DMS79 (cell line): ENCODE data around the gene GIT1.
A peak's percentile ranks its signal among the peaks of the same experiment; 100 is the strongest.

Source experiments
- DNase-seq: peaks from one replicate; lab custom pipeline; 2025; lab: John Stamatoyannopoulos, UW

Gene GIT1, protein sequence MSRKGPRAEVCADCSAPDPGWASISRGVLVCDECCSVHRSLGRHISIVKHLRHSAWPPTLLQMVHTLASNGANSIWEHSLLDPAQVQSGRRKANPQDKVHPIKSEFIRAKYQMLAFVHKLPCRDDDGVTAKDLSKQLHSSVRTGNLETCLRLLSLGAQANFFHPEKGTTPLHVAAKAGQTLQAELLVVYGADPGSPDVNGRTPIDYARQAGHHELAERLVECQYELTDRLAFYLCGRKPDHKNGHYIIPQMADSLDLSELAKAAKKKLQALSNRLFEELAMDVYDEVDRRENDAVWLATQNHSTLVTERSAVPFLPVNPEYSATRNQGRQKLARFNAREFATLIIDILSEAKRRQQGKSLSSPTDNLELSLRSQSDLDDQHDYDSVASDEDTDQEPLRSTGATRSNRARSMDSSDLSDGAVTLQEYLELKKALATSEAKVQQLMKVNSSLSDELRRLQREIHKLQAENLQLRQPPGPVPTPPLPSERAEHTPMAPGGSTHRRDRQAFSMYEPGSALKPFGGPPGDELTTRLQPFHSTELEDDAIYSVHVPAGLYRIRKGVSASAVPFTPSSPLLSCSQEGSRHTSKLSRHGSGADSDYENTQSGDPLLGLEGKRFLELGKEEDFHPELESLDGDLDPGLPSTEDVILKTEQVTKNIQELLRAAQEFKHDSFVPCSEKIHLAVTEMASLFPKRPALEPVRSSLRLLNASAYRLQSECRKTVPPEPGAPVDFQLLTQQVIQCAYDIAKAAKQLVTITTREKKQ

GRCh38 chr17:29589524-29590410, at the start of gene GIT1:
Gene GIT1, minus strand, starts transcription at chr17:29589648. Its CDS starts 270 bp downstream, at chr17:29589378.
- DNase-seq: peak; percentile 62

DNA sequence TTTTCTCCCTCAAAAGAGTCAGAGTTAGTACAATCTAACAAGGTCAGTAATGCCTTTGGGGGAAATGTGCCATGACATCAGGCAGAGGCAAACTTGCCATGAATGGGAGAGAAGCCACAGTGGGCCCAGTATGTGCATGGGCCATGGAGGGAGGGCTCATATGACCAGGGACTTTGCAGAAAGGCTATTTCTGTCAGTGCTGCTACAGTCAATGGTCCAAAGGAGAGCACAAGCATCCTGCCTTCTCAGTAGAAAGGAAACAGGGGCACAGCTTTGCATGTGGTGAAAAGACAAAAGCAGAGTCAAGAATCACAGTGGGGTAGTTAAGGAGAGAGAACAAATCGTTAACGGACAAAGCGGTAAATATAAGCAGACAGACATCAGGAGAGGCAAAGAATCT, 44.4 kb upstream of the GIT1 start:
- DNase-seq: no peak

- no peak for DNase-seq
Measured at GRCh38 chr17:29630630-29631193, 41.3 kb upstream of the GIT1 start.

DNA sequence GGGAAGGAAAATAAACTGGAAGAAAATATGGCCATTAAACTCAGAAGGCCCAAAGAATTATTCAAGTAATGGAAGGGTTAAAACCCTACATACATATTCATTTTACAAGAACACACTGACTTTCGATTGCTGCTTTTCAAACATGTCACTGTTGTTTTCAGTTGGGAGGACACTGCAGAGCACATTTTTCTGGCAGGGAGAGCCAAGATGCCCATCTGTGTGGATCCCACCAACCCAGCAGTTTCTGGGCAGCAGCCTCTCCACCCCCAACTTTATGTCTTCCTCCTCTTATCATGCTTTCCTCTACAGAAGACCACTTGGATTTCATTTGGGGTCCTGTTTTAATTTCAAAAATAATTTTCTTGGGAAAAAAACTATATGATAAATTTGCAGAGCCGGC, 40.4 kb upstream of the GIT1 start:
- no peak for DNase-seq

- peak; percentile 67 for DNase-seq
Measured at GRCh38 chr17:29628644-29629043, 39.2 kb upstream of the GIT1 start.

DNA sequence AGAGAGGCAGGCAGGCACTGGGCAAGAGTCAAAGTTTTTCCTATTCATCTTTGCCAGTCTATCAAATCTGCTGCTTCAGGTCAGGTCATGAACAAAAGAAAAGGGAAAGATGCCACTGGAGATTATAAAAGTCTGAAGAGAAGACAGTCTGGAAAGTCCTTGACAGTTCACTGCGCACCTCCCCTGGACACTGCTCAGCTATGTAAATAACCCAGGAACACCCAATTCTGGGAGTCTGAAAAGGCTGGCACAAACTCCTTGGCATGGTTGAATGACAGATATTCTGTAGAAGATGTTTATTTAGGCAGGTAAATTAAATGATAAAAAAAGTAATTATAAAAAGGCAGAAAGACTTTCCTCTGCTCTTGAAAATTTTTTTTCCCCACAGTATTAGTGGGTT, 38.5 kb upstream of the GIT1 start:
- no peak for DNase-seq

DNA sequence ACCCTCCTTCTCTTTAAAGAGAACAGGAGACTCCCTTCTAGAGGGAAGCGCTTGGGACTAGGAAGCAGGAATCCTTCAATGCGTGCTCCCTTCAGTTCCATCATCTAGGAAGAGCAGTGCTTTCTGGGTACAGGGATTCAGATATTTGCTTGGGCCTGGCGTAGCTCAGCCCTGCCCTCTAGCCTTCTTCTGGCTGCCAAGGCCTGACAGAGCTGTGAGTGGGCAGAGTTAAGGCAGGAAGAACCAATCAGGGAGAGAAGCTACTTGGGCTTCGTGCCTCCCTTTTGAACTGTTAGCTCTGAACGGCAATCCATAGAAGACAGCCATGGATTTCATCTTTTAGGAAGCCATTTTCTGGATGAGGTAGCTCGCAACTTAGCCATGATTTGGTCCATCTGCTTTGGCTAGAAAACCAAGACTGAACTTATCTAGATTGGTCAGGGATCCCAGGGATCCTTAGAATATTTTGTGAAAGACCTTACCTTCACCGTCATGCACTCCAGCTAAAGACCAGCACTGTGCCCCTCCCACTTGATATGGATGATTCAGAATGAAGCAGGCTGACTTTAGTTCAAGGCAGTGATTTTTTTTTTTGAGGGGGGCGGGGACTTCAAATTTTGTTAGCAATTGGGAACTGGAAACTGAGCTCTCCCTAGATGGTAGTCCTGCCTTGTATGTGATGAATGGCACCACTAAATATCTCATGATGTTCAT, 35.7 kb upstream of the GIT1 start:
- no peak for DNase-seq

- no peak for DNase-seq
Measured at GRCh38 chr17:29624586-29624985, 35.1 kb upstream of the GIT1 start.

- no peak for DNase-seq
Measured at GRCh38 chr17:29623283-29623647, 33.8 kb upstream of the GIT1 start.

- no peak for DNase-seq
Measured at GRCh38 chr17:29622337-29623282, 33.2 kb upstream of the GIT1 start, which contains the start of gene CORO6. Gene CORO6, minus strand, starts transcription at chr17:29622912. Its CDS starts 1,491 bp downstream, at chr17:29621421.

DNA sequence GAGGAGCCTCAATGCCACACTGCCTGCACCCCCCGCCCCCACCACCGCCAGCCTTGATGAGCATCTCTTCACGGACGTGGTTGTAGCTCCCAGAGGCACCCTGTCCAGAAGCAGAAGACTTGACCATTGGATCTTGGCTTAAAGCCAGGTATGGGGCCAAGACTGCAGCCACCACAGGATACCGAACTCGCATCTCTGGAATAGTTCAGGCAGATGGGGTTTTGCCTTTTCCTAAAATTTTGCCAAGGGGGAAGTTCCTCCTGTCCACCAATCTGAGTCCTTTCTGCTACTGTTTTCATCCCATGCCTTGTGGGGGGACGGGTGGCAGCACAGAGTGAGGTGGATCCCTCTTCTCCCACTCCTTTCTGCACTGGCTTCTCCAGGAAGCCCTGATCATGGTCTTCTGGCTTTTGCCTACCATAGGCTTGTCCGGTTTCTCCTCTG, 32.3 kb upstream of the GIT1 start:
- DNase-seq: no peak

DNA sequence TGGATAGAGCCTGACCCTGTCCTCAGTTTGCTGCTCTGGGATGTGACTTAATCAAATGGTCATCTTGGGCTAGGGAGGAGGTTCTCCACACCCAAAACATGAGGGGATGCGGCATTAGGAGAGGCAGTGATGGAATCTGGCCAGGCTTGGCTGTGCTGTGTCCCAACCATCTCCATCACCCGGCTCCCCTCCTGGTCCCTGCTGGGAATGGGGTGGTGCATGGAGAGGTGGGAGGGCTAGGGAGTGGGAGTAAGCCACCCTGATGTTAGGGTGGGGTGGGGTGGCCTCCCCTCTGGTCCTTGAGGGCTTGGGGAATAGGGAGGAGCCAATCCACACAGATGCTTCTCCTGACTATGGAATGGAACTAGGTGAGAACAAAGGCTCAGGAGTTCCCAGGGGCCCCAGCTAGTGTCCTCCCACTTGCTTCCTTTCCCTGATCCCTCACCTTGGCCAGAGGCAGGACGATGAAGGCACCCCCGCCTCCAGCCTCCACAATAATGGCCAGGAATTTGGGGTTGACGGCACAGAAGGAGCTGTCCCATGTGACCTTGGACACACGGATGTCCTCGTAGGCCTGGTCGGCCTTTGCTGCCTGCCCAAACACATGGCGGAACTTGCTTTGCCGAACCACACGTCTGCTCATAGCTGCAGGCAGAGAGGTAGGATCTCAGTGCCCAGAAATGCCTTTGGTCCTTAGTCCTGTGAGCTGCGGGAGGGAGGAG, 31.5 kb upstream of the GIT1 start:
- DNase-seq: no peak

- no peak for DNase-seq
Measured at GRCh38 chr17:29620271-29620670, 30.8 kb upstream of the GIT1 start.

DNA sequence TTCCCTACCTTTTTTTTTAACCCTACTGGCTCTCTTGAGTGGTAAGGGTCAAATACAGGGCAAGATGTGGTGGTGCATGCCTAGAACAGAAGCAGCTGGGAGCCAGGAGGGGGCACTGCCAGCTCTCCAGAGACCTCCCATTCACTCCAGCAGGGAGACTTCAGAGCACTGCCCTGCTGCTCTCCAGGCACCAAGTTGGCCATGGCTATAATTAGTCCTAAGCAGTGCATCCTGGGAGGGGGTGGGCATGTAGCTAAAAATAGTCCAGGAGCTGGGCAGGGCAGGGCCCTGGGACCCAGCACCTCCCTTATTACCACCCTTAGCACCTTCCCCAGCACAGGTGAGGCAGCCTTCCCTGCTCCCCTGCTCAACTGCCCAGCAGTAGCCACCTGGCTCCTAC, 29.8 kb upstream of the GIT1 start:
- DNase-seq: no peak

DNA sequence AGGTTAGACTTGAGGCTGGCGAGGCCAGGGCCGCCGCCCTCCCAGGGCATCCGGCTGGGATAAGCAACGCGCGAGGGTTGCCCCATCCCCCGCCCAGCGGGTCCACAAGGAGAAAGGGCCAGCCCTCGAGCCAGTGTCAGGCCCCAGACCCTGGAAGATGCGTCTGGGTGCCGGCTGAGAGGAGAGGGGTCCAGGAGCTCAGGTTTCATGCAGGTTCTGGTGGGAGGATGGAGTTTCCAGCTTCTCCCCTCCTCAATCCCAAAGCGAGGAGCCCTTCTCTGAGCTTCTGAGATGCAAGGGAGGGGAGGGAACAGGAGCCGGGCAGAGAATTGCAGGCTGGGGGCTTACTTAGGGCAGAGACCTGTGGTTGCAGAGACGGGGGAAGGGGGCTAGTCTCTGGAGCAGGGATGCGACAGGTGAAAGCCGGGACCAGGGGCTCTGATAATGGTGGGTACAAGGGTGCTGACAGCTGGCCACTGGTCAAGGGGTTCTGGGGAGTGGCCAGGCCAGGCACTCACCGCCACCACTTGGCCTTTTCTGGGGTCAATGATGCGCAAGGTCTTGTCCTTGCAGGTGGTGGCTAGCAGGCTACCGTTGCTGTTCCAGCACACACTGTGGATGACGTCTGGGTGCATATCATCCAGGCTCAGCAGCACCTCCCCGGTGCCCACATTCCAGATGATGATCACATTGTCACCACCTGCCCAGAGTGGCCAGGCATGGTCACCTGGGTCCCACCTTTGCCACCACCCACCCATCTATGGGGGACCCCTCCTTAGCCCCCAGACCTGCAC, 29.0 kb upstream of the GIT1 start:
- DNase-seq: no peak

DNA sequence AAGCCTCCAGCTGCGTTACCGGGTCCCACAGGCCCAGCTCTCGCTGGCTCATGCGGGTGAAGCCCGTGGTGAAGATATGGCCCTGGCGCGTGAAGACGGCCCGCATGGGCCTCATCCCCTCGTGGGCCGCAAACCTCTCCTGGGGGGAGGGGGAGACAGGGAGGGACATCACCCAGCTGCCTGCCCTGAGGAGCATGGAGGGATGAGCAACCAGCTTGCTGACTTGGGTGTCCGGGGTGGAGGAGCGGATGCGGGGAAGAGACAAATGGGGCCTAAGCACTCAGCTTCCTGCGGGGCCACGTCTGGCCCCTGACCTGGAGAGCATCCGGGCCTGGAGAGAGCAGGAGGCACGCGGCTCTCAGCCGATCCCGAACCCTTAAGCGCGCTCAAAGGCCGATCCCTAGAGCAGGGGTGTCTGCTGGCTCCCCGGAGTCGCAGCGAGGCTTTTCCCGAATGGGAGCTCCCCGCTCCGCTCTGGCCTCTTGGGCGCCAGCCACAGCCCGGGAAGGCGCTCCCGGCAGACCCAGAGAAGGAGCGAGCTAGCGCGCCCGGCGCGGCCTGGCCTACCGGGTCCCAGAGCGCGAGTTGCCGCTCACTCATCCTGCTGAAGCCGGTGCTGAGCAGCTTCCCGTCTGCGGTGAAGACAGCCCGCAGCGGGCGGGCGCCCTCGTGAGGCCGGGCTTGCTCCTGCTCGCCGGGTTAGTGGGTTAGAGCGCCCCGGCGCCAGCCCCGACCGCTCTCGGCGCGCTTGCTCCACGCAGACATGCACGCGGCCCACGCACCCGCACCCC, 28.2 kb upstream of the GIT1 start:
- DNase-seq: peak; percentile 60

GRCh38 chr17:29617125-29617480, 27.7 kb upstream of the GIT1 start:
- peak; percentile 73 for DNase-seq
